ENCODE results near the gene FCRL4.
"Not testable (repeated sequence)": the region's sequence is repeated elsewhere in the genome, so short reads cannot be mapped to it uniquely, and the experiment has no call there.

The FCRL4 gene

GRCh38 chr1:157551694-157552693 lies 45.9 kb downstream of the FCRL4 start, which contains the start of gene FCRL5:
FCRL5 (minus strand) TSS chr1:157552515; CDS start chr1:157552362, 153 bp downstream.
- no peak for DNase-seq (ENCODE audit: low read depth)

GRCh38 chr1:157548081-157548480 lies 49.8 kb downstream of the FCRL4 start:
- not testable (repeated sequence) for DNase-seq (ENCODE audit: low read depth)

GRCh38 chr1:157542676-157543075 lies 55.2 kb downstream of the FCRL4 start:
- DNase-seq (ENCODE audit: low read depth): no peak

DNA sequence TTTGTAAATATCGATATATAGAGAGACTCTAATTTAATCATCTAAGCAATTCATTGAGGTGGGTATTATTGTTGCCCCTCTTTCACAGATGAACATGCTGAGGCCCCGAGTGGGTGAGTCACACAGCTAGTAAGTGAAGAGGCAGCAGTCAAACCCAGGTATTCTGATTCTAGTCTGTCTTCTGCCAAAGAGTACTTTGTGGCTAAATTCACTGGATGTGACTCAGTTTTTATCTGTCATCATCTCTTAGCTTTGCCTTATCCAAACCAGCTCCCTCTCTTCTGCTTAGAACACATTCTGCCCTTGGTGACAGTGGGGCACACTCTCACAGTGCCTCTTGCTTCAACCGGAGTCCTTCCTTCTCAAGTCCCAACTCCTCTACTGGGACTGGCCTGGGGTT lies 57.0 kb downstream of the FCRL4 start:
- DNase-seq (ENCODE audit: low read depth): no peak

DNA sequence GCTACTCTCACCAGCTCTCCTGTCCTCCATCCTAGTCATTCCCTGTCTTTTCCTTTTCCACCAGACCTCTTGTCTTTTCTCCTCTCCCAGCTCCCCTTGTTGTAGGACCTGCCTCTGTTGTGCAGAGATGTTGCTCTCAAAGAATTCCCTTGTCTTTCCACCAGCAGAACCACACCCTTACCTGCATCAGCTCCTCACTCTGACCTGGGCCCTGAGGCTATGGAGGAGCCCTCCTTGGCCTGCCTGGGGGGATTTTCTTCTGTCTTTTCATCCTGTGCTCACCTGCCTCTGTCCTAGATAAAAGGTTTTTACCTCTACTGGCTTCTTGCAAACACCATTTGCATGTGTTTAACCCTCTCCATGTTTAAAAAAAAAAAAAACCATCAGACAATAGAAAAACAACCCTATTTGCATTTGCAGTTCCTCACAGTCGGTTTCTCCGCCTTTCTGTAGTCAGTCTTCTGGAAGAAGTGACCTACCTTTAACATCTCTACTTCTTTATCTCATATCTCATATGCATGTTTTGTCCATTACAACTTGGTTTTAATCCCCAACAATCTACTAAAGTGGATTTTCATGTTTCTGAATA lies 57.6 kb downstream of the FCRL4 start:
- no peak for DNase-seq (ENCODE audit: low read depth)

- DNase-seq (ENCODE audit: low read depth): no peak
Observed at GRCh38 chr1:157539568-157539967, 58.3 kb downstream of the FCRL4 start.

GRCh38 chr1:157532569-157532968 lies 65.3 kb downstream of the FCRL4 start:
- DNase-seq (ENCODE audit: low read depth): no peak

DNA sequence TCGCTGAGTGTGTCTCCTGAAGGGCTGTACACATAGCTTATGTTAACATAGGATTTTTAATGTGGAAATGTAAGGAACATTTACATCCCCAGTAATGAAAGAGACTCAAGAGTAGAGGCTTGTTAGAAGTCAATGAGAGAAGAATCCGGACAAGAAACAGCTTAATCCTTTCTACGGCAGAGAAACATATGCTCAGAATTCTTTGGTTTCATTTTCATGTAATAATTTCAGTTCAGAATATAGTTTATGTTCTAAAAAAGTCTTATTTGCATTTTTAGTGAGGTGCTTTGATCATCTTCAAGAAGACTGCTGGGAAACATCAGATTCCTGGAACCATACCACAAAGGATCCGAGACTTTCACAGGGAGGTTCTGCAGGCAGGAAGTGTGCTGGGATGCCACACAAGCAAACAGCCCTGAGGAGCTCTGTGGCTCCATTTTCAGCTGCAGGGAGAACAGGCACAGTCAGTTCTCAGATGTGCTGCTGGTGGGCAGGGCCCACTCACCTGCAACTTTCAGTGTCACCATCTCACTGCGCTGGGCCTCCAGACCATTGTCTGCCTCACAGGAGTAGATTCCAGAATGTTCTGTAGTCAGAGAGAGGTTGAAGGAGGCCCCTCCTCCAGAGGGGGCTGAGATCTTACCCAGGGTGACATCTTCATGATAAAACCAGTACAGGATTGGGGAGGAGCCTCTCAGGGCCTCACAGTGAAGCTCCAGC lies 74.0 kb downstream of the FCRL4 start:
- DNase-seq (ENCODE audit: low read depth): no peak

Measured in T-helper 22 cell (primary cell).